ENCODE measurements around the gene ELFN1.

ELFN1 gene

GRCh38 chr7:1664711-1665548 lies 5.1 kb upstream of the ELFN1 start:
- DNase-seq, result peak; percentile 9

- no peak for DNase-seq
Observed at GRCh38 chr7:1665549-1666316, 4.3 kb upstream of the ELFN1 start.

- no peak for DNase-seq
Observed at GRCh38 chr7:1666317-1666822, 3.7 kb upstream of the ELFN1 start.

- DNase-seq, result no peak
Observed at GRCh38 chr7:1666823-1667565, 3.1 kb upstream of the ELFN1 start.

GRCh38 chr7:1667566-1668395 lies 2.3 kb upstream of the ELFN1 start:
- no peak for DNase-seq

- no peak for DNase-seq
Observed at GRCh38 chr7:1668396-1669063, 1.5 kb upstream of the ELFN1 start.

- DNase-seq, result no peak
Observed at GRCh38 chr7:1669064-1669951, 769 bp upstream of the ELFN1 start.

GRCh38 chr7:1670894-1671593 lies 967 bp downstream of the ELFN1 start:
- DNase-seq, result no peak

GRCh38 chr7:1671594-1672451 lies 1.7 kb downstream of the ELFN1 start:
- DNase-seq, result no peak

- DNase-seq, result no peak
Observed at GRCh38 chr7:1672851-1673486, 2.9 kb downstream of the ELFN1 start.

GRCh38 chr7:1673581-1674118 lies 3.6 kb downstream of the ELFN1 start:
- DNase-seq, result no peak

- DNase-seq, result no peak
Observed at GRCh38 chr7:1674161-1675035, 4.3 kb downstream of the ELFN1 start.

GRCh38 chr7:1675036-1675671 lies 5.1 kb downstream of the ELFN1 start:
- DNase-seq, result no peak

GRCh38 chr7:1675673-1676549 lies 5.8 kb downstream of the ELFN1 start:
- no peak for DNase-seq

GRCh38 chr7:1676550-1677078 lies 6.5 kb downstream of the ELFN1 start:
- no peak for DNase-seq
